ENCODE data around the gene ARHGAP9.

DNA sequence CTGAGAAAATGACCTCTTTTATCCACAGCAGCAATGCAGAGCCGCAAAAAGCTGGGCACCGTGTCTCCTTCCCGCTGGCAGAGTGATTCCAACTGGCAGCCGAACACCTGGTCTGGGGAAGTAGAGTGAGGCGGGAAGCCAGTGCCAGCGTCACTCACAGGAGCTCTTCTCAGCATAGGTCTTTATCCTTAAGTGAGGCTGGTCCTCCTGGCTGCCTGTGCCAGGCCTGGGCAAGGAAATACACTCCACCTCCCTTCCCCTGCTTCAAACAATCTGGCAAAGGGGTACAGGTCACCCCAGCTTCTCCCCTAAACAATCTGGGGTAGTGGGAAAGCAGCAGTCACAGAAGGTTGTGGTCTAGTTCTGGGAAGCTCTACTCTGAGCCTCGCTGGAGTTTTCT is 4.8 kb downstream of the ARHGAP9 start:
- TF ChIP-seq, protein P1, sequence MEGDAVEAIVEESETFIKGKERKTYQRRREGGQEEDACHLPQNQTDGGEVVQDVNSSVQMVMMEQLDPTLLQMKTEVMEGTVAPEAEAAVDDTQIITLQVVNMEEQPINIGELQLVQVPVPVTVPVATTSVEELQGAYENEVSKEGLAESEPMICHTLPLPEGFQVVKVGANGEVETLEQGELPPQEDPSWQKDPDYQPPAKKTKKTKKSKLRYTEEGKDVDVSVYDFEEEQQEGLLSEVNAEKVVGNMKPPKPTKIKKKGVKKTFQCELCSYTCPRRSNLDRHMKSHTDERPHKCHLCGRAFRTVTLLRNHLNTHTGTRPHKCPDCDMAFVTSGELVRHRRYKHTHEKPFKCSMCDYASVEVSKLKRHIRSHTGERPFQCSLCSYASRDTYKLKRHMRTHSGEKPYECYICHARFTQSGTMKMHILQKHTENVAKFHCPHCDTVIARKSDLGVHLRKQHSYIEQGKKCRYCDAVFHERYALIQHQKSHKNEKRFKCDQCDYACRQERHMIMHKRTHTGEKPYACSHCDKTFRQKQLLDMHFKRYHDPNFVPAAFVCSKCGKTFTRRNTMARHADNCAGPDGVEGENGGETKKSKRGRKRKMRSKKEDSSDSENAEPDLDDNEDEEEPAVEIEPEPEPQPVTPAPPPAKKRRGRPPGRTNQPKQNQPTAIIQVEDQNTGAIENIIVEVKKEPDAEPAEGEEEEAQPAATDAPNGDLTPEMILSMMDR (conservative IDR thresholded peaks at IDR 0.05; ENCODE audit: low read depth, low read length): no peak
- no peak for TF ChIP-seq EZH2 (IDR thresholded peaks at IDR 0.05; ENCODE audit: borderline replicate concordance, low read depth, low read length, poor library complexity, severe bottlenecking)

All from A673 (cell line).